PFSK-1 (cell line): Measurements from ENCODE around the gene GATC.

Source experiments
- FOXP2 ChIP-seq: optimal IDR thresholded peaks from 2 replicates; pipeline ENCODE3; 2011; ENCODE audit warnings: borderline replicate concordance, control low read depth, inconsistent platforms; ENCODE audit not compliant: insufficient read depth; ENCODE audit errors: extremely low read length, extremely low read depth
- POLR2AphosphoS5 ChIP-seq: IDR thresholded peaks from 2 replicates; pipeline ENCODE4 v1.6.1; 2012; ENCODE audit warnings: low read depth, mild to moderate bottlenecking, control low read depth, low read length, moderate library complexity
- REST ChIP-seq, 2 experiments: IDR thresholded peaks; 2 replicates each; pipeline versions ENCODE4 v1.6.1 to v1.8.0; 2011 to 2012; ENCODE audit warnings: low read depth in 2 of 2, low read length in 2 of 2, control low read depth in 1 of 2, inconsistent platforms in 1 of 2, mild to moderate bottlenecking in 1 of 2, moderate library complexity in 1 of 2; ENCODE audit not compliant: insufficient read depth in 1 of 2
- SIN3A ChIP-seq: IDR thresholded peaks from 2 replicates; pipeline ENCODE4 v1.6.1; 2012; ENCODE audit warnings: mild to moderate bottlenecking, low read length, moderate library complexity, borderline replicate concordance; ENCODE audit not compliant: insufficient read depth
- TAF1 ChIP-seq: IDR thresholded peaks from 2 replicates; pipeline ENCODE4 v1.6.1; 2012; ENCODE audit warnings: low read length, control low read depth, borderline replicate concordance; ENCODE audit not compliant: insufficient read depth

GATC gene

GRCh38 chr12:120432772-120433525, 13.3 kb upstream of the GATC start:
- TF ChIP-seq POLR2AphosphoS5 (no peak), SIN3A (no peak), FOXP2 (no peak), REST (IDR thresholded peaks at IDR 0.05; ENCODE audit: insufficient read depth in 1 of 2, low read depth in 2 of 2, low read length in 2 of 2) (no peak), TAF1 (no peak)

- TF ChIP-seq REST (IDR thresholded peaks at IDR 0.05; ENCODE audit: insufficient read depth in 1 of 2, low read depth in 2 of 2, low read length in 2 of 2) = no peak; a peak in 1 of 4 replicates
- TF ChIP-seq POLR2AphosphoS5 = peak; percentile 94
- TF ChIP-seq TAF1 = peak; percentile 88; the same call in 1 of the 2 replicates
Observed at GRCh38 chr12:120437735-120438494, 8.3 kb upstream of the GATC start, which contains the start of gene COX6A1. TSS of gene COX6A1 (plus strand) at chr12:120438113. CDS start at chr12:120438127, 14 bp downstream.

GRCh38 chr12:120438495-120439198, 7.6 kb upstream of the GATC start:
- no peak for TF ChIP-seq SIN3A
- no peak for TF ChIP-seq FOXP2

- no peak for TF ChIP-seq FOXP2
Observed at GRCh38 chr12:120439646-120440247, 6.5 kb upstream of the GATC start.

- TF ChIP-seq SIN3A (no peak), POLR2AphosphoS5 (no peak), TAF1 (no peak), FOXP2 (no peak)
Observed at GRCh38 chr12:120444676-120445075, 1.6 kb upstream of the GATC start.

GRCh38 chr12:120447992-120448391, 1.7 kb downstream of the GATC start:
- no peak for TF ChIP-seq FOXP2
- no peak for TF ChIP-seq TAF1
- TF ChIP-seq REST (IDR thresholded peaks at IDR 0.05; ENCODE audit: insufficient read depth in 1 of 2, low read depth in 2 of 2, low read length in 2 of 2) = no peak
- TF ChIP-seq SIN3A = no peak
- no peak for TF ChIP-seq POLR2AphosphoS5
